ENCODE data around the gene MINK1.

Gene MINK1

GRCh38 chr17:4881761-4882555 is 48.8 kb downstream of the MINK1 start:
- DNase-seq, result peak; percentile 6

DNA sequence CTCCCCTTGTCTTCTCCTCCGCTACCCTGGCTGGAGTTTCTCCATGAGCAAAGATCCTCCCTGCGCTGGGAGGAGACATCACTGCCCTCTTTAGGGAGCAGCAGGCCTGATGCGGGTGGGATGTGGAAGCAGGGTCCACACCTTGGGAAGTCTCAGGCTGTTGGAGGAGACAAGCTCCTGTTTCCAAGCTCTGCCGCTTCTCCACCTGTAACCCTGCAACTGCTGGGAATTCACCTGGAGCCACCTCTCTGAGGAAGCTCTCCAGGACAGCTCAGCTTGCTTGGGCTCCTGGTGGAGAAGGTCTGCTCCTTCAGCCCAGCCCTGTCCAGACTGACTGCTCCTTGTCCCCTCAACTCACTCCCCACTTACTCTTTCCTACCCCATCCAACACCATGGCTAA is 51.3 kb downstream of the MINK1 start:
- no peak for DNase-seq

DNA sequence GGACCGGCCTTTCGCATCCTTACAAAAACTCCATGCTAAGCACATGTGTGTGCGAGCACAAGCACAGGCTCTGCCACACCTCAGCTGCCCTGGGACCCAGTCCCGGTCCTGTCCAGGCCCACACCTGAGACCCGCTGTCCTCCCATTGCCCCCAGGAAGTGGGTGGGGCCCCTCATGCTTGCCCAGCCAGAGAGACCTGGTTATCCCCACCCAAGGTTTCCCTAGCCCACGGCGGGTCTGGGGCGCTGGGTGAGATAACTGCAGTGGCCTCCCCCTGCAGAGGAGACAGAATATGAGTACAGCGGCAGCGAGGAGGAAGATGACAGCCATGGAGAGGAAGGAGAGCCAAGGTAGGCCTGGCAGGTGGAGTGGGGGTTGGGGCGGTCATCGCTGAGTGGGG is 53.7 kb downstream of the MINK1 start:
- no peak for DNase-seq

GRCh38 chr17:4887581-4887980 is 54.4 kb downstream of the MINK1 start:
- DNase-seq, result no peak

DNA sequence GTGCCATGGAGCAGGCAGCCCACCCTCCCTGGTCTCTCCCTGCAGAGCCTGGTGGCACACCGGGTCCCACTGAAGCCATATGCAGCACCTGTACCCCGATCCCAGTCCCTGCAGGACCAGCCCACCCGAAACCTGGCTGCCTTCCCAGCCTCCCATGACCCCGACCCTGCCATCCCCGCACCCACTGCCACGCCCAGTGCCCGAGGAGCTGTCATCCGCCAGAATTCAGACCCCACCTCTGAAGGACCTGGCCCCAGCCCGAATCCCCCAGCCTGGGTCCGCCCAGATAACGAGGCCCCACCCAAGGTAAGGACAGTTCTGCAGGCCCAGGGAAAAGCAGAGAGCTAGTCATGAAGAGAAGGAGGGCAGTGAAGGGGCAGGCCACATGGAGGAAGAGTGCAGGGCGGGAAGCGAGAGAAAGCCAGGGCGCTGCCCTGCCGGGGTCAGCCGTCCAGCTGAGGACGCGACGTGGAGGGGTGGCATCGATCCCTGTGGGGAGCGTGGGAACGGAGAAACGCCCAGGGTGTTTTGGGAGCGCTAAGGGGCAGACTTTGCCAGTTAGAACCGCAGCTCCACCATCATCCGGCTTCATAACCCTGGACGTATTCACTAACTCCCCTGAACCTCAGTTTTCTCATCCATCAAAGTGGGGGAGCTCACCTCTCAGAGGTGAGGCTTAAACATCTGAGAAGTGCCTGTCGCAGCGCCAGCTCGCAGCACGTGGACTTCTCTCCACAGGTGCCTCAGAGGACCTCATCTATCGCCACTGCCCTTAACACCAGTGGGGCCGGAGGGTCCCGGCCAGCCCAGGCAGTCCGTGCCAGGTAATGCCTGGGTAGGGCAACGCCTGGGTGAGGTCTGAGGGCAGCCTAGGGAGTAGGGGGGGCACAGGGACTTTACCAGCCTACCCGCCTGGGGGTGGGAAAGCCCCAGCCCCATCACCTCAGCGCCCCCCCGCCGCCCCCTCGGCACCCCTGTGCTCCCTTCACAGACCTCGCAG is 58.6 kb downstream of the MINK1 start:
- DNase-seq, result no peak

GRCh38 chr17:4892499-4893221 is 59.5 kb downstream of the MINK1 start:
- no peak for DNase-seq

DNA sequence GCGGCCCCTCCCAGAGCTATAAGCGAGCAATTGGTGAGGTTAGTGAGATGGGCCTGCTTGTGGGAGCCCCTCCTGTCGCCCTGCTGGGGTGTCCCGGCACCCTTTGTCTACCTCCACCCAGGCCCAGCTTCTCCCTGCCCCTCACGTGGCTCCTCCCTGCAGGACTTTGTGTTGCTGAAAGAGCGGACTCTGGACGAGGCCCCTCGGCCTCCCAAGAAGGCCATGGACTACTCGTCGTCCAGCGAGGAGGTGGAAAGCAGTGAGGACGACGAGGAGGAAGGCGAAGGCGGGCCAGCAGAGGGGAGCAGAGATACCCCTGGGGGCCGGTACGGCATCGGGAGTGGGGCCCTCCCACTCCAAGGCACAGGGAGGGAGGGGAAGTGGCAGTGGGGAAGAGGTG is 60.1 kb downstream of the MINK1 start:
- DNase-seq, result no peak

- no peak for DNase-seq
These were observed 60.8 kb downstream of the MINK1 start for GRCh38 chr17:4893721-4894560.

DNA sequence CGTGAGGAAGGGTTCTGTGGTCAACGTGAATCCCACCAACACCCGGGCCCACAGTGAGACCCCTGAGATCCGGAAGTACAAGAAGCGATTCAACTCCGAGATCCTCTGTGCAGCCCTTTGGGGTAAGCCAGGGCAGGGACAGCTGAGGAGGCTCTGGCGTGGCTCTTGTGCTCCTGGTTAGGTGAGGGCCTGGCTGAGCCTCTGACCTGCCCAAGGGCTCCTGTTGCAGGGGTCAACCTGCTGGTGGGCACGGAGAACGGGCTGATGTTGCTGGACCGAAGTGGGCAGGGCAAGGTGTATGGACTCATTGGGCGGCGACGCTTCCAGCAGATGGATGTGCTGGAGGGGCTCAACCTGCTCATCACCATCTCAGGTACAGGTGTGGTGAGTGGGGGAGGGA is 62.0 kb downstream of the MINK1 start:
- DNase-seq, result no peak

DNA sequence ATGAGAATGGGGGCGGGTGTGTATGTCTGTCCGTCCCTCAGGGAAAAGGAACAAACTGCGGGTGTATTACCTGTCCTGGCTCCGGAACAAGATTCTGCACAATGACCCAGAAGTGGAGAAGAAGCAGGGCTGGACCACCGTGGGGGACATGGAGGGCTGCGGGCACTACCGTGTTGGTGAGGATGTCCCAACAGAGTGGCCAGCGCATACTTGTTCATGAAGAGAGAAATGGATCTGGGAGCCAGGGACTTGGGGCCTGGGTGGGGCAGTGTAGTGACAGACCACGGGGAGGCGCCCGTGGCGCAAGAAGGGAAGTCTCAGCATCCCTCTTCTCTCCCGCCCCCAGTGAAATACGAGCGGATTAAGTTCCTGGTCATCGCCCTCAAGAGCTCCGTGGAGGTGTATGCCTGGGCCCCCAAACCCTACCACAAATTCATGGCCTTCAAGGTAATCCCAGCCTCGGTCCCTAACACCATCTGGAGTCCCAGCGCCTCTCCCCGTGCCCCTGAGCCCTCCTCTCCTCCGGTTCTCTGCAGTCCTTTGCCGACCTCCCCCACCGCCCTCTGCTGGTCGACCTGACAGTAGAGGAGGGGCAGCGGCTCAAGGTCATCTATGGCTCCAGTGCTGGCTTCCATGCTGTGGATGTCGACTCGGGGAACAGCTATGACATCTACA is 62.7 kb downstream of the MINK1 start:
- DNase-seq, result no peak

- DNase-seq, result no peak
These were observed 63.4 kb downstream of the MINK1 start for GRCh38 chr17:4896332-4897197.

GRCh38 chr17:4897198-4897687 is 64.1 kb downstream of the MINK1 start:
- no peak for DNase-seq

GRCh38 chr17:4897785-4898184 is 64.6 kb downstream of the MINK1 start:
- no peak for DNase-seq

GRCh38 chr17:4898351-4898750 is 65.2 kb downstream of the MINK1 start:
- no peak for DNase-seq

DNA sequence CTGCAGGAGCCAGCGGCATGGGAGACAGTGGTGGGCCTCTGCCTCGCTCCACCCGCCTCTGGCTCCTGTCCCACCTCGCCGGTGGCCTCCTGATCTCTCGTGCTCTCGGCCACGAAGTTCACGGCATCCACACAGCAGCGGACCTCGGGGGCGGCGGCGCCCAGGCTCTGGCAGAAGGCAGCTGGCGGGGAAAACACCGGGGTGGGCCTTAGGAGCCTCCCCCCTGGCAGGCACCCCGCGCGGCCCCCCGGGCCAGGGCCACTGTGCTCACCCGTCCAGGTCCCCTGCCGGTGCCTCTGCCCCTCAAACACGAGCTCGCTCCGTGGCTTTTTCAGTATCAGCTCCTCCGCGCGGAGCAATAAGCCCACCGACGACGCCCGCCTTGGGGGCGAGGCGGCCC is 65.8 kb downstream of the MINK1 start:
- DNase-seq, result no peak

GRCh38 chr17:4899341-4900230 is 66.4 kb downstream of the MINK1 start, which contains the start of gene C17orf107:
Gene C17orf107, plus strand, starts transcription at chr17:4899536. Its CDS starts 227 bp downstream, at chr17:4899763.
- DNase-seq, result no peak

DNA sequence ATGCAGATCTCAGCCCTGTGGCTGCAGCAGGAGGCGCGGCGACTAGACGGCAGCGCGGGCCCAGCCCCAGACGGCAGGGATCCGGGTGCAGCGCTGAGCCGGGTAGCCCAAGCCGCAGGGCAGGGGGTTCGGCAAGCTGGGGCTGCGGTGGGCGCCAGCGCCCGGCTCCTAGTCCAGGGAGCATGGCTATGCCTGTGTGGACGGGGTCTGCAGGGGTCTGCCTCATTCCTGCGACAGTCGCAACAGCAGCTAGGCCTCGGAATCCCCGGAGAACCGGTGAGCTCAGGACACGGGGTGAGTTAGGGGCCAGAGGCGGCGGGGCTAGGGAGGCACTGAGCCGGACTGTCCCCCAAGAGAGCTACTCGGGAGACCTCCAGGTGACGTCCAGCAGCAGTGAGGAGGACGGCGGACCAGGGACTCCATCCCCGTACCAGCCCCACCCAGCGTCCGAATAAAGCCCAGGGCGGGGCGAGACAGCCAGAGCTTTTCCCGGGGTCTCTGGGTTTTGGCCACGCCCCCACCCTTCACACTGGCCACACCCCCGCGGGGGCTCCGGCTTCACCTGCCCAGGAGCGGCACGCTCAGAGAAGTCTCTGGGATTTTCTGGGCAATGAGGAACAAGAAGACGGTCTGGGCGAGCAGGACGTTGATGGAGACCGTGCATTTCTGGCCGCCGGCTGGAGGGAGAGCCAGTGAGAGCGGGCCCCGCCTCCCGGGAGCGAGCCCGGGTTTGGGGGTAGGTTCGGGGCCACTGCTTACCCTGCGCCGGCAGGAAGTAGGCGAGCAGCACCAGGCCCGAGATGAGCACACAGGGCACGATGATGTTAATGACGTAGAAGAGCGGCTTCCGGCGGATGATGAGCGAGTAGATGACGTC is 67.3 kb downstream of the MINK1 start:
- DNase-seq, result no peak

- DNase-seq, result no peak
These were observed 68.0 kb downstream of the MINK1 start for GRCh38 chr17:4901108-4901647.
